ENCODE measurements around the gene EIF2B4. TPM values are rescaled to one million over a fixed set of nuclear protein-coding genes. Genes with fewer than 3 reads are reported as not detected.

Gene EIF2B4
- polyA plus RNA-seq, 2 of the 4 experiments (the other 2 are of a cell fraction) = 62.8 to 73.5 TPM

GRCh38 chr2:27322766-27323595 is 47.2 kb downstream of the EIF2B4 start, which contains the start of gene MPV17:
Gene MPV17, minus strand, starts transcription at chr2:27323097. Its CDS starts 580 bp downstream, at chr2:27322517.
- 3% methylated on average over 39 of the region's 39 CpGs for WGBS (ENCODE audit: missing lambda C conversion rate)
- peak; percentile 82 to 90 for ATAC-seq
- Histone ChIP-seq H3K4me1 (peaks cover 31% of the 10 kb centered on the region), H3K9me3 (no peaks in the 10 kb centered on the region), H3K27ac (peak within 1 kb of the TSS; percentile 93 to 99), H3K4me3 (peak within 1 kb of the TSS; percentile 58), H3K4me2 (peak within 1 kb of the TSS; percentile 82)
- POLR2A ChIA-PET = interaction anchor here (0.8 to 1.2 kb wide), 6 partner anchors 9 to 46 kb away, joined by 3 to 11 read pairs (median 4); partner anchors contain the start of gene GTF3C2
- CTCF ChIA-PET = interaction anchor here (0.7 to 12.8 kb wide), 16 partner anchors 8 to 251 kb away, joined by 3 to 171 read pairs (median 6); partner anchors contain the start of genes EIF2B4, SNX17 and ZNF513
- TF ChIP-seq SMC3 (IDR thresholded peaks at IDR 0.05) (no peak), PHF8 (IDR thresholded peaks at IDR 0.05; ENCODE audit: borderline replicate concordance, low read depth) (peak; percentile 87), MYC (IDR thresholded peaks at IDR 0.05; ENCODE audit: borderline replicate concordance, low read length) (peak; percentile 79; the same call in 1 of the 2 replicates), SREBF2 (IDR thresholded peaks at IDR 0.05) (no peak), BHLHE40 (IDR thresholded peaks at IDR 0.05; ENCODE audit: low read depth, low read length) (peak; percentile 84), HMGXB4 (CRISPR knock-in tag; IDR thresholded peaks at IDR 0.05; ENCODE audit: borderline replicate concordance) (peak; percentile 17; the same call in 1 of the 2 replicates), KDM5A (IDR thresholded peaks at IDR 0.05) (no peak), USF2 (IDR thresholded peaks at IDR 0.05) (peak; percentile 96), POLR2AphosphoS2 (conservative IDR thresholded peaks at IDR 0.05; ENCODE audit: low read length) (peak; percentile 81), TP53 (CRISPR knock-in tag; IDR thresholded peaks at IDR 0.05) (peak; percentile 63; the same call in 1 of the 2 replicates), JUN (IDR thresholded peaks at IDR 0.05) (peak; percentile 82 to 92), REST (IDR thresholded peaks at IDR 0.05) (peak; percentile 53; the same call in 1 of the 2 replicates), RFX5 (IDR thresholded peaks at IDR 0.05) (0 out of 2 replicates have a peak, but pooled peaks have one; percentile 22), TFCP2L1 (CRISPR knock-in tag; IDR thresholded peaks at IDR 0.05) (no peak; the same call in 1 of the 2 replicates), BCL3 (IDR thresholded peaks at IDR 0.05) (peak; percentile 95), CEBPB (IDR thresholded peaks at IDR 0.05) (peak in 1 of 2 experiments; percentile 54; a peak in 1 of 4 replicates), GATA3 (IDR thresholded peaks at IDR 0.05; ENCODE audit: borderline replicate concordance) (0 out of 2 replicates have a peak, but pooled peaks have one; percentile 37), NFE2L2 (conservative IDR thresholded peaks at IDR 0.05; ENCODE audit: low read length) (no peak), CHD2 (IDR thresholded peaks at IDR 0.05; ENCODE audit: low read length, partially characterized antibody) (peak; percentile 56), FOSB (CRISPR knock-in tag; IDR thresholded peaks at IDR 0.05) (peak; percentile 90), MAX (IDR thresholded peaks at IDR 0.05) (peak; percentile 96), HOXB13 (CRISPR knock-in tag; IDR thresholded peaks at IDR 0.05; ENCODE audit: low read depth) (peak; percentile 53; the same call in 1 of the 2 replicates), E2F6 (IDR thresholded peaks at IDR 0.05; ENCODE audit: borderline replicate concordance, low read depth) (peak; percentile 80), POLR2A (IDR thresholded peaks at IDR 0.05; ENCODE audit: low read length) (peak; percentile 95), HOXA7 (CRISPR knock-in tag; IDR thresholded peaks at IDR 0.05) (peak; percentile 75; the same call in 1 of the 2 replicates), RARB (CRISPR knock-in tag; IDR thresholded peaks at IDR 0.05) (peak; percentile 33; the same call in 1 of the 2 replicates), HES2 (IDR thresholded peaks at IDR 0.05) (no peak)
- no peak for FAIRE-seq
- peak; percentile 95 to 99 for DNase-seq (ENCODE audit: low read depth in 1 of 2, low spot score in 1 of 2)

All from A549 (cell line).